HL-60 (cell line): ENCODE results near the gene PDE4C.
"Not testable (repeated sequence)": the region's sequence is repeated elsewhere in the genome, so short reads cannot be mapped to it uniquely, and the experiment has no call there.

Source experiments
- DNase-seq, 2 experiments: peaks; one replicate each; pipeline ENCODE4 v3.0.0-alpha.2; 2010 to 2020; ENCODE audit warnings: low read depth in 1 of 2, low spot score in 1 of 2
- H3K27ac ChIP-seq: fragments of 250-450 bp; sonication (Bioruptor Pico); replicated peaks from 2 replicates; pipeline ENCODE4 v1.5.1; 2020; ENCODE audit warnings: mild to moderate bottlenecking, moderate library complexity
- H3K27me3 ChIP-seq: fragments of 250-450 bp; sonication (Bioruptor Pico); 2 replicates; pipeline ENCODE4 v1.5.1; 2021; ENCODE audit warnings: mild to moderate bottlenecking, moderate library complexity; ENCODE audit not compliant: insufficient read depth, poor library complexity, severe bottlenecking
- H3K4me3 ChIP-seq: replicated peaks from 2 replicates; pipeline ENCODE4 v1.5.1; 2011; ENCODE audit warnings: mild to moderate bottlenecking, control low read depth, low read length; ENCODE audit not compliant: insufficient read depth
- CTCF ChIP-seq: IDR thresholded peaks from one replicate; pipeline ENCODE4 v1.5.1; 2011; ENCODE audit warnings: low read length, control low read depth, inconsistent platforms; ENCODE audit not compliant: insufficient read depth
- GABPA ChIP-seq: IDR thresholded peaks from 2 replicates; pipeline ENCODE4 v1.6.1; 2012; ENCODE audit warnings: low read depth
- POLR2AphosphoS5 ChIP-seq: IDR thresholded peaks from 2 replicates; pipeline ENCODE4 v1.6.1; 2012; ENCODE audit warnings: low read depth
- REST ChIP-seq: IDR thresholded peaks from 2 replicates; pipeline ENCODE4 v1.6.1; 2012; ENCODE audit warnings: low read depth; ENCODE audit not compliant: insufficient replicate concordance
- SPI1 ChIP-seq: IDR thresholded peaks from 2 replicates; pipeline ENCODE4 v1.6.1; 2012; ENCODE audit warnings: low read depth, mild to moderate bottlenecking, borderline replicate concordance

The PDE4C gene

GRCh38 chr19:18214779-18215433 lies 11.3 kb downstream of the PDE4C start:
- Histone ChIP-seq H3K4me3 (no peak overlapping the region), H3K27ac (no peak overlapping the region), H3K27me3 (peaks cover 2% of the 10 kb centered on the region)
- TF ChIP-seq SPI1, result no peak
- no peak for TF ChIP-seq REST
- no peak for TF ChIP-seq CTCF
- no peak for TF ChIP-seq POLR2AphosphoS5
- TF ChIP-seq GABPA, result no peak
- no peak for DNase-seq

GRCh38 chr19:18211683-18212082 lies 14.6 kb downstream of the PDE4C start:
- no peak overlapping the region for H3K4me3 ChIP-seq
- TF ChIP-seq CTCF (no peak), SPI1 (no peak), GABPA (no peak), REST (no peak), POLR2AphosphoS5 (no peak)

GRCh38 chr19:18209912-18210311 lies 16.3 kb downstream of the PDE4C start:
- H3K4me3 ChIP-seq, DNase-seq, H3K27ac ChIP-seq, H3K27me3 ChIP-seq: not testable (repeated sequence)

More at GRCh38 chr19:18211683-18212082, 14.6 kb downstream of the PDE4C start:
- no peak for DNase-seq
- Histone ChIP-seq H3K27ac (no peak overlapping the region), H3K27me3 (no peaks in the 10 kb centered on the region)

- no peak overlapping the region for H3K4me3 ChIP-seq
- peak in 1 of 2 experiments; percentile 36 for DNase-seq
- H3K27me3 ChIP-seq, result no peaks in the 10 kb centered on the region
- no peak overlapping the region for H3K27ac ChIP-seq
- TF ChIP-seq CTCF (no peak), GABPA (no peak), REST (no peak), SPI1 (no peak), POLR2AphosphoS5 (no peak)
These were observed 17.9 kb downstream of the PDE4C start for GRCh38 chr19:18208098-18208951.
